Neural cell (in vitro differentiated cells): ENCODE results near the gene HEXD.

ENCODE experiments used
- CTCF ChIP-seq: fragments of 450-650 bp; IDR thresholded peaks from 2 replicates; pipeline ENCODE4 v1.5.1; 2014; ENCODE audit warnings: antibody characterized with exemption, mild to moderate bottlenecking, moderate library complexity; ENCODE audit not compliant: poor library complexity, severe bottlenecking
- EP300 ChIP-seq: fragments of 450-650 bp; conservative IDR thresholded peaks from 2 replicates; pipeline ENCODE4 v1.6.1; 2014; ENCODE audit warnings: antibody characterized with exemption, mild to moderate bottlenecking, moderate library complexity; ENCODE audit not compliant: poor library complexity, severe bottlenecking
- EZH2 ChIP-seq: fragments of 200-600, 300-800 bp; shearing (Covaris generic), sonication (generic); IDR thresholded peaks from 2 replicates; pipeline ENCODE4 v1.6.1; 2014; ENCODE audit warnings: antibody characterized with exemption, low read length, borderline replicate concordance, mild to moderate bottlenecking; ENCODE audit not compliant: insufficient read depth, poor library complexity, severe bottlenecking
- MXI1 ChIP-seq: fragments of 450-650 bp; conservative IDR thresholded peaks from 2 replicates; pipeline ENCODE4 v1.6.1; 2014; ENCODE audit warnings: antibody characterized with exemption, mild to moderate bottlenecking; ENCODE audit not compliant: poor library complexity, severe bottlenecking
- POLR2AphosphoS5 ChIP-seq: IDR thresholded peaks from 2 replicates; pipeline ENCODE4 v1.6.1; 2012
- RAD21 ChIP-seq: fragments of 450-650 bp; conservative IDR thresholded peaks from 2 replicates; pipeline ENCODE4 v1.6.1; 2014; ENCODE audit warnings: antibody characterized with exemption, mild to moderate bottlenecking, moderate library complexity
- REST ChIP-seq: IDR thresholded peaks from 2 replicates; pipeline ENCODE4 v1.6.1; 2012; ENCODE audit warnings: borderline replicate concordance
- SMC3 ChIP-seq: fragments of 450-650 bp; conservative IDR thresholded peaks from 2 replicates; pipeline ENCODE4 v1.6.1; 2014; ENCODE audit warnings: antibody characterized with exemption, mild to moderate bottlenecking, moderate library complexity; ENCODE audit not compliant: poor library complexity
- TAF1 ChIP-seq: IDR thresholded peaks from 2 replicates; pipeline ENCODE4 v1.6.1; 2012; ENCODE audit warnings: low read depth

GRCh38 chr17:82449883-82450356 is 31.8 kb downstream of the HEXD start:
- TF ChIP-seq CTCF (no peak), EP300 (no peak), SMC3 (no peak), POLR2AphosphoS5 (no peak), RAD21 (no peak), TAF1 (no peak), MXI1 (no peak), REST (no peak), EZH2 (no peak)
